Mucosa of descending colon (tissue), 3 donors: ENCODE results near the gene CDC42BPG. TPM values are rescaled to one million over a fixed set of nuclear protein-coding genes. Genes with fewer than 3 reads are reported as not detected.

Source experiments
- ATAC-seq: fragments of 200-7000 bp; cut with Tn5 transposase; one replicate; pipeline ENCODE4 v1.9.1; 2020; ENCODE audit warnings: mild to moderate bottlenecking, moderate library complexity
- DNase-seq, 3 donors: peaks; one replicate each; pipeline ENCODE4 v3.0.0-alpha.2; 2020
- H3K36me3 ChIP-seq: fragments of 200-600 bp; one replicate; pipeline ENCODE4 v1.8.0; 2021; ENCODE audit warnings: low read depth, mild to moderate bottlenecking
- H3K4me1 ChIP-seq: fragments of 200-600 bp; one replicate; pipeline ENCODE4 v1.8.0; 2021; ENCODE audit warnings: low read depth, mild to moderate bottlenecking
- H3K4me3 ChIP-seq: fragments of 200-600 bp; one replicate; pipeline ENCODE4 v1.8.0; 2021; ENCODE audit warnings: mild to moderate bottlenecking
- H3K9me3 ChIP-seq: fragments of 200-600 bp; one replicate; pipeline ENCODE4 v1.8.0; 2021; ENCODE audit warnings: mild to moderate bottlenecking
- CTCF ChIP-seq: fragments of 200-600 bp; IDR thresholded peaks from one replicate; pipeline ENCODE4 v1.8.0; 2022; ENCODE audit warnings: antibody characterized with exemption, mild to moderate bottlenecking
- intact Hi-C, 2 donors: fragments of 100-400 bp; cut with DNase I in 1 of 2; cut with micrococcal nuclease in 1 of 2; formaldehyde crosslinking; loops; one replicate each; pipeline versions ENCODE4 v1.11.0 to v1.11.1; 2022; cut with DNase I, micrococcal nuclease
- total RNA-seq, 3 donors: library from RNA; stranded (reverse); fragmentation: NEBNext Ultra II Directional in 2 of 3; extraction: Animal tissue kit (Norgen Biotek cat#: 25700) in 2 of 3; gene quantifications; one replicate each; pipeline versions ENCODE4 v1.2.1 to v1.2.4, GENCODE V29; 2021 to 2023
- donor health status: DM: no; HTN: no; CAD: no; lungs with moderate emphysema.
- donor health status: DM: no; HTN: no; CAD: no.
- donor health status: DM: no; HTN: yes; CAD: no.

Gene CDC42BPG
- total RNA-seq, 3 donors from 2014 or later: 24.3 to 73.1 (median 32.3) TPM

- peak; percentile 37 for ATAC-seq
- Histone ChIP-seq H3K4me1 (peaks cover 55% of the 10 kb centered on the region), H3K9me3 (no peaks in the 10 kb centered on the region), H3K36me3 (no peaks in the 10 kb centered on the region), H3K4me3 (no peak overlapping the region)
- TF ChIP-seq CTCF: no peak
- intact Hi-C loops: no loop called here
- DNase-seq: peak in 2 of 3 donors; percentile 41 to 61
These were observed 15.3 kb upstream of the CDC42BPG start for GRCh38 chr11:64859542-64860414.

GRCh38 chr11:64858467-64859263, 14.2 kb upstream of the CDC42BPG start:
- DNase-seq: peak in 2 of 3 donors; percentile 59 to 87
- peak; percentile 28 for ATAC-seq
- intact Hi-C loops: no loop called here
- TF ChIP-seq CTCF: no peak
- Histone ChIP-seq H3K36me3 (no peaks in the 10 kb centered on the region), H3K9me3 (no peaks in the 10 kb centered on the region), H3K4me1 (peaks cover 52% of the 10 kb centered on the region), H3K4me3 (no peak overlapping the region)

GRCh38 chr11:64857485-64857884, 13.0 kb upstream of the CDC42BPG start:
- no peak for TF ChIP-seq CTCF
- Histone ChIP-seq H3K4me1 (peaks cover 44% of the 10 kb centered on the region), H3K9me3 (no peaks in the 10 kb centered on the region), H3K4me3 (no peak overlapping the region), H3K36me3 (no peaks in the 10 kb centered on the region)
- intact Hi-C loops: no loop called here
- DNase-seq (no peak), ATAC-seq (no peak)

GRCh38 chr11:64856382-64857227, 12.2 kb upstream of the CDC42BPG start:
- Histone ChIP-seq H3K36me3 (no peaks in the 10 kb centered on the region), H3K4me1 (peaks cover 45% of the 10 kb centered on the region), H3K9me3 (no peaks in the 10 kb centered on the region), H3K4me3 (no peak overlapping the region)
- peak; percentile 61 for ATAC-seq
- DNase-seq: peak; percentile 40 to 80 (median 53)
- no peak for TF ChIP-seq CTCF
- intact Hi-C loops: no loop called here

- DNase-seq: no peak
- TF ChIP-seq CTCF: no peak
- intact Hi-C loops: no loop called here
- Histone ChIP-seq H3K36me3 (no peaks in the 10 kb centered on the region), H3K9me3 (no peaks in the 10 kb centered on the region), H3K4me3 (no peak overlapping the region), H3K4me1 (peaks cover 46% of the 10 kb centered on the region)
- ATAC-seq: no peak
These were observed 11.3 kb upstream of the CDC42BPG start for GRCh38 chr11:64855596-64856304.
